Left ventricle myocardium superior (tissue), 1 donor: ENCODE results near the gene PNPLA3. TPM values are rescaled to one million over a fixed set of nuclear protein-coding genes. Genes with fewer than 3 reads are reported as not detected.
A peak's percentile ranks its signal among the peaks of the same experiment; 100 is the strongest.

Source experiments
- ATAC-seq: fragments of 200-7000 bp; cut with Tn5 transposase; one replicate; pipeline ENCODE4 v1.9.1; 2020; ENCODE audit warnings: mild to moderate bottlenecking, moderate library complexity
- DNase-seq: peaks from one replicate; pipeline ENCODE4 v3.0.0-alpha.2; 2020
- intact Hi-C: fragments of 100-400 bp; cut with micrococcal nuclease; formaldehyde crosslinking; loops from one replicate; pipeline ENCODE4 v1.11.0; 2022
- total RNA-seq: library from RNA; stranded (reverse); fragmentation: NEBNext Ultra II Directional; extraction: Animal tissue kit (Norgen Biotek cat#: 25700); gene quantifications from one replicate; pipeline ENCODE4 v1.2.1, GENCODE V29; 2021
- donor health status: DM: no; HTN: yes; CAD: no; lungs with severe emphysema.

PNPLA3 gene
- total RNA-seq, 1 donor from 2014 or later: 0.25 TPM

DNA sequence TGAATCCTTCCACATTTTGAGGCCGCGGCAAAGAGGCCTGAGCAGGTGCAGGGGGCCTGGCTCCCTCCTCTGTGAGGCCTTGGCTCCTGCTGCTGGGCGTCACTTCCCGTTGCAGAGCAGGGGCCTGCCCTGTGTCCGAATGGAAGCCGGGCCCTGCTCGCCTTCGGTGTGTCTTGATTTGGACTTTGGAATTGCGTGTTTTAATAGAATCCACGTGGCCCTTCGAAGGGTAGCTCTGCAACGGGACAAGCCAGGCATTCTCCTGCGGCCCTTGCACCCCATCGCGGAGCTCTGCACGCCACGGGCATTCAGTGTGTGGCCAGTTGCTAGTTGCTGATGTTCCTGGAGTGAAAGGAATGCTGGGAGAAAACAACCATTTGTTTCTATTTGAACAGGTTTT lies 57.4 kb downstream of the PNPLA3 start:
- ATAC-seq (no peak), DNase-seq (no peak)
- intact Hi-C loops: no loop called here

DNA sequence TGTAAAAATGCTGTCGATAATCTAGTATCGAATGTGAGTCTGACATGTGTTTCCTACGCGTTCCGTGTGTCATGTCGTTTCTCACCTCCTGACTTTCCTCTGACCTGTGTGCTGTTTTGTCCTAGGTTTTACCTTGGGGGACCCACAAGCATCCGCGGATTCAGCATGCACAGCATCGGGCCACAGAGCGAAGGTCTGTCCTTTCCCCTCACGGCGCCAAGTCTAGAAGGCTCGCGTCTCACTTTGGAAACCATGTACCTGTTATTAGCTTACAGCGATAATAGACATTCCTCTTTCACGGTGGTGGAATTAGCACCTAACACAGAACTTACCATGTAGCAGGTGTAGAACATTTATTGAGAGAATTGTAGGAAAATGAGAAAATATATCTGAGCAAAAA lies 60.2 kb downstream of the PNPLA3 start:
- intact Hi-C loops: no loop called here
- no peak for DNase-seq
- ATAC-seq: no peak

DNA sequence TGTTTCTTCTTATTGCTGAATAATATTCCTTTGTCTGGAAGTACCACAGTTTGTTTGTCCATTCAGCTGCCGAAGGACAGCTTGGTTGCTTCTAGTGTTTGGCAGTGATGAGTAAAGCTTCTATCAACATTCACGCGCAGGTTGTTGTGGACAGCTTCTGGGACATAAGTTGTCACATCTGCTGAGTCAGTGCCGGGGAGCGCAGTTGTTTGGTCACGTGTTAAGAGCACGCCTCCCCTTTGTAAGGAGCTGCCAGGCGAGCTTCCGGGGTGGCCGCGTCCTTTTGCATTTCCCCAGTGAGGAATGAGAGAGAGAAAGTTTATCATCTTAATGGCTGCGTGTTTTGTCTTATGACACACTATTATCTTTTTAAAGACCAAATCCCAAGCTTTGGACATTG lies 61.9 kb downstream of the PNPLA3 start:
- intact Hi-C loops: no loop called here
- no peak for DNase-seq
- no peak for ATAC-seq

DNA sequence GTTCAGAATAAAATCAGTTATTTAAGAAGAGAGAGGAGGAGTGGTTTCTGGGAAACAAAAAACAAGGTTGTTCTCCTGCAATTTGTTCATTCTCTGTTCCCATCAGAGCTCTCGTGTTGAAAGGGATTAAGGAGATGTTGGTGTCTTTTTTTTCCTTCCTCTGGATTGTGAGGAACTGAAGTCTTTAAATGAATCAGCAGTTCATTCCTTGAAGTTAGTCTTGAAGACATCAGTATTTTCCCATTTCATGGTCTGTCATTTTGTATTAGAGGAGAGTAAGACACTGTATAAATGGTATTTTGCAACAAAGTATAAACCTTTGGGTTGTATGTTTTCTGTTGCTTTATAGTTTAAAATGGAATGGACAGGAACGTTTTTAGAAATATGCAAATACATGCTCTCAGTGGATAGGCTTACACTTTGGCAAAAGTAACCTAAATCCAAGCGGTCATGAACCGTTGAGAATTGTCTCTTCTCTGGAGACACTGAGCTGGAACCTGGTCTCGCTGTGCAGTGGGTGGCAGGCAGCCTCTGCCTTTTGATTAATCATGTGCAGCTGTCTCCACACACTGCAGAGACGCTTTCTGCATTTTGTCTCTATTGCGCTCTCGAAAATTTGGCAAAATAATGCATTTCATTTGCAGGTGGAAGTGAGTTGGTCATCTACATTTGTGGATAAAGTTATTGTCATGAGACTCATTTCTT lies 64.7 kb downstream of the PNPLA3 start:
- intact Hi-C loops: no loop called here
- ATAC-seq: no peak
- DNase-seq: no peak

DNA sequence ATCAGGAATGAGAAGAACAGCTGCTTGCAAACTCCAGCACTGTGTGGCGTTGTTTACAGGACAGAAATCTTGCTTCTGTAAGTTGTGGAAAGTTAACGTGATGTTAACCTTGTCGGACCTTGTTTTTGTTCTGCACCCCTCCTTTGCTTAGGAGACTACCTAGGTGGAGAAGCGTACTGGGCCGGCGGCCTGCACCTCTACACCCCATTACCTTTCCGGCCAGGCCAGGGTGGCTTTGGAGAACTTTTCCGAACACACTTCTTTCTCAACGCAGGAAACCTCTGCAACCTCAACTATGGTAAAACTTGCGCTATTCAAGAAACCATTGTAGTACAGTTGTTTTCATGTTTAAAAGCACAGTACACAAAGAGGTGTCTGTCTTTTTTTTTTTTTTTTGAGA lies 65.4 kb downstream of the PNPLA3 start:
- DNase-seq (no peak), ATAC-seq (no peak)
- intact Hi-C loops: no loop called here

DNA sequence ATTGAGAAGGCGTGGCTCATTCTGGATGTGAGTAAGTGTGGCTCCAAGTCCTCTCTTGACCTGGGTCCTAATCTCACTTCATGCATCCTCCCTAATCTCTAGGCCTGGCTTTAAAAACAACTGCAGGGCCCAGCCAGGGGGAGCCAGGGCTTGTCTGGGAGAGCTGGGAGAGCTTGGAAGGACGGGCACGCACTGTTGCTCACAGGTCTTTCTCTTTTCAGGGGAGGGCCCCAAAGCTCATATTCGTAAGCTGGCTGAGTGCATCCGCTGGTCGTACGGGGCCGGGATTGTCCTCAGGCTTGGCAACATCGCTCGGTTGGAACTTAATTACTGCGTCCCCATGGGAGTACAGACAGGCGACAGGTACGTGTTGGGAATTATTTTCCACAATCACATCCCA lies 66.4 kb downstream of the PNPLA3 start:
- DNase-seq (no peak), ATAC-seq (no peak)
- intact Hi-C loops: loop anchor here (10.0 kb wide), 1 partner anchor 635 kb away; no protein-coding TSS in a partner anchor

DNA sequence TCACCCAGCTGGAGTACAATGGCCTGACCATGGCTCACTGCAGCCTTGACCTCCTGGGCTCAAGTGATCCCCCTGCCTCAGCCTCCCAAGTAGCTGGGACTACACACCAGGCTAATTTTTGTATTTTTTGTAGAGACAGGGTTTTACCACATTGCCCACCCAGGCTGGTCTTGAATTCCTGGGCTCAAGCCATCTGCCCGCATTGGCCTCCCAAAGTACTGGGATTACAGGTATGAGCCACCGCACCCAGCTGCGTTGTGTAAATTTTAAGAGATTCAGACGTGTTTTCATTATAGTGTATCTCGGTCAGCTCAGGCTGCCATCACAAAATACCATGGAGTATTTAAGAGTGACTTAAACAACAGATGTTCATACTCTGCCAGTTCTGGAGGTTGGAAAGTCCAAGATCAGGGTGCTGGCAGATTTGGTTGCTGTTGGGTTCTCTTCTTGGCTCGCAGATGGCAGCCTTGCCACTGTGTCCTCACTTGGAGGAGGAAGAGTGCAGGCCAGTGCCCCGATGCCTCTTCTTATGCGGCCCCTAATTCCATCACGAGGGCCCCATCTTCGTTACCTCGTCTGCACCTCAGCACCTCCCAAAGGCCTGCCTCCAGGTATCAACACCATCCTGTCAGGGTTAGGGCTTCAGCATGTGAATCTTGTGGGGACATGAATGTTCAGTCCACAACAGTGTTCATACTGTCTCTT lies 67.9 kb downstream of the PNPLA3 start:
- no peak for DNase-seq
- no peak for ATAC-seq
- intact Hi-C loops: loop anchor here (10.0 kb wide), 1 partner anchor 633 kb away; no protein-coding TSS in a partner anchor

DNA sequence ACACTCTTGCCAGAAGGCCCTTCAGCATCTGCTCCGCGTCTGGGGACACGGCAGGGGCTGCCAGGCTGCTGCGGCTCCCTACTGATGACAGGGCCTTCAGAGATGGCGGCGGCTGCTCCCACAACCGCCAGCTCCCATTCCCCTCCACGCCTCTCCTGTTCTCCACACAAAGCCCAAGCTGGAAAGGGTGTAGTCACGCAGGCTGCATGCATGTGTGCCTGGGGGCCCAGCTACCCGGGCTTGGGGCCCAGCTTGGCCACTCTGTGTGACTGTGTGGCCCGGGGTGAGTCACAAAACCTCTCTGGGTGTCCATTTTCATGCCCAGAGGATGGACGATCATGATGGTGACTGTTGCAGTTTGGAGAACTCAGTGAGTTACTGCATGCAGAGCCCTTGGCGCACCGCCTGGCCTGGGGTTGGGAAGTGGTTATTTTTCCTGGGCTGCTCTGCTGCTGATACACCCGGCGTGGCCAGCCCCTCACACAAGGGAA lies 68.8 kb downstream of the PNPLA3 start:
- ATAC-seq (no peak), DNase-seq (peak; percentile 46)
- intact Hi-C loops: loop anchor here (10.0 kb wide), 1 partner anchor 632 kb away; no protein-coding TSS in a partner anchor

DNA sequence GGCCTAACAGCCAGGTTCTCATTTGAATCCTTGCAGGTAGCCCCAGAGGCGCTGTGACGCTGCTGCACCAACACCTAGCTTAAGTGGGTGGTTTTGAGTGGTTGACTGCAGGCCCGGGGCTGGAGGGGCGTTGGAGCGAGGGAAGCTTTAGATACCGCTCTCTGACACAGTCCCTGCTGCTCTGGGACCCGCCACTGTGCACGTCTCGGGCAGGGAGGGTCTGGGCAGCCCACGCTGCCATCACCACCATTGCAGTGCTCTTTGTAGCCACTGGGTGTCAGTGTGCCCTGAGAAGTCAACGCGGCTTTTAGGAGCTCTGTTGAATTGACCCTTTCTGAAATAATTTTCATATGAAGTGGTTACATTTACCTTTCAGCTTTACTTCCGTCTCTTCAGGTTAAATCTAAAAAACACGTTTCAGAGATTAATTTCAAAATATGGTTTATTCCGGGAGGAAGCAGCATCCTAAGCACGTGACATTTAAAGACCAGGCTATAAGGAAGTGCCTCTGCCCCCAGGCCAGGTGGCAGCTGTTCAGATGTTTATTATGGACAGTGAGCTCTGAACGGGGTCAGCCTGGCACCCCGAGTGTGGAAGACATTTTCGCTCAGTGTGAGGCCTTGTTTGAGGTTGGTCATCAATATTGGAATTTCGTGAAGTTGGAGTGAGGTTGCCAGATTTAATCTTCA lies 69.6 kb downstream of the PNPLA3 start:
- ATAC-seq: peak; percentile 71
- intact Hi-C loops: loop anchor here (10.0 kb wide), 1 partner anchor 632 kb away; no protein-coding TSS in a partner anchor

DNA sequence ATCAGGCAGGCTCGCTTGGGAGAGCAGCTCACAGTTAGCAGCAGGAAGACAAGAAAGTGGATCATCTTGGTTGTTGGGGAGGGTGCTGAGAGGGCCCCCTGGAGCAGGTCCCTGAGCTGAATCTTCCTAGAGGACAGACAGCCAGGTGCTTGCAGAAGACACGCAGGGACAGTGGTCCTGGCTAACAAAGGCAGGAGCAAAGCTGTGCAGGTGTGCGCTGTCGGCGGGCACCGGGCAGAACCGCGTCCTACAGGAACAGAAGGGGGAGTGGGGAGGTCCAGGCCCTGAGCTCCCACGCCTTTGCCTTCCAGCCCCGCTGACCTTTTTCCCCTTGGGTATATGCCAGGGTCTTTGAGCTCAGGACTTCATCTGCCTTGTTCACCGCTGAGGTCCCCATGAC lies 70.4 kb downstream of the PNPLA3 start:
- intact Hi-C loops: loop anchor here (10.0 kb wide), 1 partner anchor 631 kb away; no protein-coding TSS in a partner anchor
- ATAC-seq: no peak

More for the DNA sequence above, 69.6 kb downstream of the PNPLA3 start:
- DNase-seq: peak; percentile 73

DNA sequence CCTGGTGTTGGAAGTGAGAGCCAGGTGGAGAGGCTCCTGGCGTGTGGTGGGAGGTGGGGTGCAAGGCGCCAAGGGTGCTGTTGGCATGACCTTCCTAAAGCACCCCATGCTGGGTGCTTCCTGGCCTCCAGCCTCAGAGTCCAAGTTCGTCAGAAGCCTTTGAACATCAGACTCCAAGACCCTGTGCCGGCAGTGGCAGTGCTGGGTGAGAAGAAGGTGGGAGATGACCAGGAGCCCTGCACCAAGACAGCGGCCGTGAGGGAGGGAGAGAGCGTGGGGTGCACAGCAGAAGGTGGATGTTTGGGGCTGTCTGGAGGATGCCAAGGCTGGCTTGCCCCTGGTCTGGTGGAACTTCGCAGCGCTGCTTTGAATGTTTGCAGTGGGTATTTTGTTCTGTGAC lies 70.8 kb downstream of the PNPLA3 start:
- intact Hi-C loops: loop anchor here (10.0 kb wide), 1 partner anchor 630 kb away; no protein-coding TSS in a partner anchor
- no peak for ATAC-seq
- no peak for DNase-seq

More for the DNA sequence above, 70.4 kb downstream of the PNPLA3 start:
- no peak for DNase-seq

DNA sequence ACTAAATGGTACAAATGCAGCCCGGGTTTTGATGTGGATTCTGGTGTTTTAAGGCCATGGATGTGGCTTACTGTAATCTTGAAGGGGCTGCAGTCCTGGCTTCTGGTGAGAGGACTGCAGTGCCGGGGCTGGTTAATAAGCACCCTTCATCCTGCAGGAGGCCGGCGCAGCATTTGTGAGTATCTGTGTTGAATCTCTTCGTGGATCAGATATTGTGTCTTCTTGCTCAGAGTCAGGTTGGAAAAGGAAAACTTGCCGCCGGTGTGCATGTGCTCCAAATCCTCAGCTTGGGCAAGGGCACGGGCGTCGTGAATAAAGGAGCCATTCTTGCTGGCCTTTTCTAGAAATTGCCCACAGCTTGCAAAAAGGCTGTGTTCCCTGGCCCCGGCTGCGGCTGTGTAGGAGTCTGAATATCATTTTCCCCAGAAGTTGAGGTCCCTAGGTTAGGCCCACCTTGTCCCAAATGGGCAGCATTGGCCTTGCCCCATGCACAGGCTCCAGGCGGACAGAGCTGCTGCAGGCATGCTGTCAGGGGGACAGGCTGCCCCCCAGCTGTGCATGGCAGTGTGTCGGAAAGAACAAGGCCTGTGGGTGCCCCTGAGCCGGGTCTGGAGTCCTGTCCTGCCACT lies 71.6 kb downstream of the PNPLA3 start:
- no peak for DNase-seq
- ATAC-seq: no peak
- intact Hi-C loops: loop anchor here (5.0 to 10.0 kb wide), 2 partner anchors 87 to 630 kb away; no protein-coding TSS in a partner anchor

DNA sequence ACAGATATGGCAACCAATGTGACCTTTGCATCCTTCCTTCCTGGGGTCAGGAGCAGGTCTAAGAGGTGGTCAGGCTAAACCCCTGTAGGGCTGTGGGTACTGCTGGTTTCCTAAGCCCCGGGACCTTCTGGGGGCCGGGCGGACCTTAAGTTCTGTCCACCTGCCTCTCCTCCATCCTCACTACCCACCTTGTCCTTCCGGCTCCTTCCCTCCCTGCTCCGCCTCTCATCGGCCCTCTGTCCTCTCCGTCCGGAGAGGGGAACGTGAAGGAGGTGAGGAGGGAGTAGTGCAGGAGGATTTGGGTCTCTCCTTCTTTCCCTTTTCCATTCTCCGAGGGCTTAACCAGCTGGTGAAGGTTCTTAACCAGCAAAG lies 72.2 kb downstream of the PNPLA3 start:
- ATAC-seq: no peak
- no peak for DNase-seq
- intact Hi-C loops: loop anchor here (5.0 to 10.0 kb wide), 2 partner anchors 87 to 629 kb away; no protein-coding TSS in a partner anchor

DNA sequence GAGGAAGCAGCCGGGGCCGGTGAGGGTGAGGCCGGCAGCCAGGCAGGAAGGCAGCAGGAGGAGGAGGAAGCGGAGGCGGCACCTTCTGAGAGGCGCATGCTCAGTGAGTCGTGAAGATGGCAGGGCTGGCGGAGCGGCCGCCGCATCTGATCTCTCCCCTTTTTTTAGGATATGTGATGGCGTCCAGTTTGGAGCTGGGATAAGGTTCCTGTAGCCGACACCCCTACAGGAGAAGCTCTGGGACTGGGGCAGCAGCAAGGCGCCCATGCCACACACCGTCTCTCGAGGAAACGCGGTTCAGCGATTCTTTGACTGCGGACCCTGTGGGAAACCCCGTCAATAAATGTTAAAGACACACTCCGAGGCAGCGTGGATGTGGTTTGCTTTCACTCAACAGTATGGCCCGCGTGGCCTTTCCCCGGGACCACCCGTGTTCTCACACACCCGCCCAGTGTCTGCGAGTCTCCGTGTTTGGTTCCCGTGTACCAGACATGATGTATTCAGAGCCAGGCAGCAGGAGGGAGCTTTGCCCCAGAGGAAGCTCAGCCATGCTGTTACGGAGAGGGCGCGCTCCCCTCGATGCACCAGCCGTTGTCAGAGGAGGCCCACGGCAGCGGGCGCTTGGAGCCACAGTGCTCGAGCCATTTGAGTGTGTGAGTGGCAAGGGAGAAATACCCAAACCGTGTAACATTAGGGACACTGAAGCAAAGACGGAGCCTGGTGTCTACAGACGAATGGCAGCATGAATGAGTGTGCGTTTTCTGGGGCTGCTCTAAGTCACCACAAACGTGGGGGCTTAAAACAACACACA lies 72.8 kb downstream of the PNPLA3 start:
- ATAC-seq (no peak), DNase-seq (peak; percentile 79)
- intact Hi-C loops: loop anchor here (5.0 to 10.0 kb wide), 2 partner anchors 86 to 628 kb away; no protein-coding TSS in a partner anchor

DNA sequence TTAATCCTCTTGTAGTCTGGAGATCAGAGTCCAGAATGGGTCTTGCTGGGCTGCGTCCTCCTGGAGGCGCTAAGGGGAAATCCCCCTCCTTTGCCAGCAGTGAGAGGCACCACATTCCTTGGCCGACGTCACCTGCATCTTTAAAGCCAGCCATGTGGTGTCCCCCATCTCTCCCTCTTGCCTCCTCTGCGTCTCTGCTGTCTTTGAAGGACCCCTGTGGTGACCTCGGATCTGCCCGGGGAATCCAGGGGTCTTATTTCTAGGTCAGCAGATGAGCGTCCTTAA lies 73.3 kb downstream of the PNPLA3 start:
- ATAC-seq (no peak), DNase-seq (no peak)
- intact Hi-C loops: loop anchor here (5.0 to 10.0 kb wide), 2 partner anchors 85 to 628 kb away; no protein-coding TSS in a partner anchor
